Ammon's horn (tissue), 1 donor: ENCODE data around the gene EXOSC10.

Source experiments
- DNase-seq: peaks from one replicate; pipeline ENCODE4 v3.0.0-alpha.2; 2016; ENCODE audit warnings: low spot score

Gene EXOSC10

DNA sequence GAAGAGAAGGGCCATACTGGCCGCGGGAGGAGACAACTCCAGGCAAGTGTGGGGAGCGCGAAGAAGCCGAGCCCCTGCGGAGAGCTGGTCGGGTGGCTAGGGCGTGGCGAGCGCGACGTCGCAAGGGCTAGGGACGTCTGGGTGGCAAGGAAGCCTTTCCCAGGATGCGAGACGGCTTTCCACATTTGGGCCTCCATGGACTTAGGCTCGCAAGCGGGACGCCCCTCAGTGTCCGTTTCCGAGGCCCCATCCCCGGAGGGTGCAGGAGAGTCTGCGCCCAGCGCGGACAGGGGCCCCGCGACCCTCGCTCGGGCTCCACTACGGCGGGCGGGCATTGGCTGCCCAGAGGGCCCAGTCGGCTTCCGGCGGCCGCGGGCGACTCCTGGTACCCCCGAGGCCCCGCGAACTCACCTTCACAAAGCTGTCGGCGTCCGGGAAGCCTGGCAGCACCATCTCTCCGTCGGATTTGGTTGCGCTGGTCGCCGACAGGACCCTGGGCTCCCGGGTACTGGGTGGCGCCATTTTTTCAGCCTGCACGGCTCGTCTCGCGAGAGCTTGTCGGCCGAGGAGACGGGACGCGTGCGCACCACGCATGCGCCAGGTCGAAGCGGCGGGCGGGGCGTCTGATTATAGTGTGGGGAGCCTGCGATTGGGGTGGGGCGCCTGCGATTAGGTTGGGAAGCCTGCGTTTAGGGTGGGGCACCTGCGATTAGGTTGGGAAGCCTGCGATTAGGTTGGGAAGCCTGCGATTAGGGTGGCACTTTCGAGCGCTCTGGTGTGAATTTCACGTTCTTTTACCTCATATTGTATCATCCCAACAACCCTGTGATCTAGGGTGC lies at the start of gene EXOSC10:
Gene EXOSC10, minus strand, starts transcription at position 560 of the 839 bp plus-strand sequence. Its CDS starts 38 bp downstream, at position 522.
- DNase-seq: peak; percentile 94

DNA sequence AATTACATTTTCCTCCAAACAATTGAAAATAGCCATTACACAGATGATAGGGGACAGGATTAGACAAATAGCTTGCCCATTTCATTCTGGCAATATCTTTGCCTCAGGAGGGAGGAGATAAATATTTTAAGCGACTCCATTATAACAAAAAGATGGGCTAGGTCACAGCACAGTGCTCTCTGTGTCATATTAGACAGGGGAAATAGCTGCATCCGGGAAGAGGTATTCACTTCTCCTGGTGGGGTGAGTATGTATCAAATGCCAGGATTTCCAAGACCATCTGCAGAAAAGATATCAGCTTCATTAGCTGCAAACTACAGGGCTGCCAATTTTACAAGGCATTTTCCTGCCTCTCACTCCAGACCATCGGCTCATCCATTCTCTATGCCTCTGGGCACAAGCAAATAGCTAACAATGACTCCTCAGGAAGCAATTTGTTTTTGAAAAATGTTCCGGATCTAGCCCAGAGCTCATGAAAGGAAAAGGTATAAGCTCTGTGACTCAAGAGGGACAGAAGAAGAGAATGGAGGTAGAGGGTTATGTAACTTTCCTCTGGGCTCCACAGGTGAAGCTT lies 47.6 kb upstream of the EXOSC10 start:
- DNase-seq: no peak

DNA sequence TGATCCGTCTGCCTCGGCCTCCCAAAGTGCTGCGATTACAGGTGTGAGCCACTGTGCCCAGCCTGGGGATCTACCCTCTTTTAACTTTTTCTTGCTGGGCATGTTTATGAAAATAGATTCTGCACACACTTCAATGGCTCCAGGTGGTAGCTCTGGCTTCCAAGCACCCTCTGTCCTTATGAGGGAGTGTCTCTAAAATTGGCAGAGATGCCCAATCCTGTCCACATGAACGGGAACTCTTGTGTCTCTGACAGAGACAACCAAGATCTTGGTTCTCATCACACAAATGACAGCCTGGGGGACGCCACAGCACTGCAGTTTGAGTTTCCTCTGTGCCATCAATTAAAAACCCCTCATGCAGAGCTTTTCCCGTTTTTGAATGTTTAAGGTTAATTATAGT lies 46.1 kb upstream of the EXOSC10 start:
- DNase-seq: no peak

DNA sequence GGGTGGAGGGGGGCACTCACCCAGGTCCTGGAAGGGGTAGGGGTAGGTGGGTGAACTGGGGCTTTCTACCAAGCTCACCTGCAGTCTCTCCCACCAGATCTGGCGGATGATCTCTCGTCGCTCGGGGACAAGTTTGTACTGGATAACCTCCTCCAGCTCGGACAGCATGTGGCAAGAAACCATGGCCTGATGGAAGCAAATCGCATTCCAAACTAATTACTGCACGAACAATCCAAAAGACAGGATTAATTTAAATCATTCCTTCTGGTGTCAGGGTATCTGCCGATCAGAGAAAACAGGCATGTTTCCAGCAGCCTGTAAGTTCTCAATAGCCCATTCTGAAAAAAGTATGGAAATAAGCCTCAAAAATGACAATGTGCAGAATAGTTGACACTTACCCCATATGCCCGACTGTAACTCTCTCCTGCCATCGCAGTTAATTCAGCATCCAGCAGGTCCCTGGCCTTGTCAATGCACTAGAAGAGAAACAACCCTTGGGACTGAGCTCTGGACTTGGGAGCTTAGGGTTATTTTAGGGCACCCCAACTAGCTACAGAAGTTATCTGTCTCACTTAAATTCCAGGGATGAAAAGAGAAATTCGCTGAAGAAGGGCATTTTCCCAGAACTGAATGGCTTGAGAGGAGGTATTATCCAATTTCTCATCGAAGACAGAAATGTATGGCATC lies 45.0 kb upstream of the EXOSC10 start:
- DNase-seq: no peak

DNA sequence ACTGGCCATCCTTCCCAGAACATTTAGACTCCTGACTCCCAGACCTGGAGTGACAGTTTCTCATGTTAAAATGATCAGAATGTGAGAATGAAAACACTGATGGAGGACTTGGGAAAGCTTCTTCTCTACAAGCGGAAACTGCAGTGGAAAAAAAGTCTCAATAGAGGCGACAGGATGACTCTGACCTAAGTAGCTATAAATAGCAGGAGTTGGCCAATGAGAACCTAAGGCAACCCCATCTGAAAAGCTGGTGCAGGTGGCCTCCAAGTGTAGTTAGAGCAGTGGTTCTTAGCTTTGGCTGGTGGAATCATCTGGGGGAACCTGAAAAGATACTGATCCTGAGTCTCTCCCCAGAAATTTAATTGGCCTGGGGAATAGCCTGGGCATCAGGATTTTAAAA lies 44.2 kb upstream of the EXOSC10 start:
- no peak for DNase-seq

DNA sequence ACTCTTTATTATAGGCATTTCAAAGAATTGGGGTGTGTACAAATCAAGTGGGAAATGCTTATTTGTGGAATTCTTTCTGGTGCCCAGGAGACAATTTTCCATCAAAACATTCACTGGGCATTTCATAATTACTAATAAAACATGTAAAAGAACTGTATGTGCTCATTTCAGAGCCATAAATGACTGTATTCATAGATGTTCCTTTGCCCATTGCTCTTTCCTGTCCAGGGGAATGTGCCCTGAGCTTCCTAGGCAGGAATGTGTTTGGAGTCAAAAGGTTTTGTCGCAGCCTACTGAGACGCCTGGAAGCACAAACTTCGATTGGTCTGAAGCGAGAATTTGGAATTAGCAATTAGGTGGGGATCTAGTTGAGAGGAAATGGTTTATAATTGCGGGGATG lies 43.7 kb upstream of the EXOSC10 start:
- DNase-seq: no peak

DNA sequence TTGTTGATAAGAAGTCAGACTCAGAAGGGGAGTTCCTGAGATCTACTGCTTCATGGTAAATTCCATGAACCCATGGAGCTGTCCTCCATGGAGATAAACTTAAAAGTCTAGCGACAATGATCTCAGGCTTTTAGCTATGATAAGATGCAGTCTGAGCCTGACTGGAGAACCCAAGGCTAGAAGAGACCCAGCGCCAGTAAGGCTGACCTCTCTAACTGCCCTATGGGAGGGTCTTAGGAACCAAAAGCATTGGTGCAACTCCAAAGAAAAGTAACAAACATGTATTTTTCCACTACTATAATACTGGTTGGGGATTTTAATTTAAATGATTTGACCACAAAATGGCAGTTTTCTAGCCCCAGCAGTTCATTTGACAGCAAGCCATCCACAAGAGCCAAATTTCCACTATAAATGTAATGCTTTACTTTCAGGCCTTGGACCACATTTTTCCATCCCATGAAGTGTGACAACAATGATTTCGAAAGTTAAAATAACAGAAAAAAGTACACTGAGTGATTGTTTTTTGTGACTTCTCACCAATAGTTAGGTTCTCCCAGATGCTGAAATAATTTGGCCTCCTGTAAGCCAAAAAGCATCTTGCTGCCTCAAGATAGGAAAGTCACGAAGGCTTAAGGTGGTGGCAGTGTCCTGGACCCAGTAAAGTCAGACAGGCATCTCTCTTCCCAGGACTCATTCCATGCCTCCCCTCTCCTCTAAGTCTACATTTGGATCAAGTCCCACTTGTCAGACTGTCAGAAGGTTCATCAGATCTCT lies 43.1 kb upstream of the EXOSC10 start:
- DNase-seq: no peak

DNA sequence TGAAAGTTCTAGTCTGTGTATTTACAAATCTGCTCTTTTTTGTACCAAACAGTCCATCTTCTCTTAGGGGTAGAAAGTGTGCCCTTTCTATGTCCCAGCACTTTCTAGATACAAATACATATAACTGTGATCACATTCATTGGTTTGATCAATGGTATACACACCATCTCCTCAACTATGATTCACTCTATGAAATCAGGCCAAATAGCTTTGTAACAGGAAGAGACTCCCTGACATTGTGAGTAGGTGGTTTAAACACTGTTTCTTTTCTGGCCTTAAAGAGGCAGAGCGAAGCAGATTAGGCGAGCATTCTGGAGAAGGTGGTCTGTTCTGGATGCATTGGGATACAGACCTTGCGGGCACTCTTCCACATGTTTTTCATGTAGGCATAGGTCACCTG lies 39.3 kb upstream of the EXOSC10 start:
- peak; percentile 30 for DNase-seq

DNA sequence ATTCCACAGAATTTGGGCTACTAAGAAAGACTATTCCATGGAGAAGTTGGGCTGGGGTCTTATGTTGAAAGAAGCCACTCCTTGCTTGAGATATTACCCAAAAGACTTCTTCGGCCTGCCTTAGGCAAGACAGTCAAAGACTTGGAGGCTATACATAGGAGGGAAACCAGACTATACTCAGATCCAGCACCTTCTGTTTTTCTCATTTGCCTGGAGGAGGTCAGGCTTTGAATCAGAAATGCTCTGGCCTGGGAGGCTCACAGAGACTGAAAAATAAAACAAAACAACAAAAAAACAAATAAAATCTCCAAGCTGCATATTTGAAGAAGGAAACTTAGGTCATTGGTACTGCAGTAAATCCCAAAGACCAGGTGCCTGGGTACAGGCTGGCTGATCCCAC lies 38.4 kb upstream of the EXOSC10 start:
- DNase-seq: no peak

DNA sequence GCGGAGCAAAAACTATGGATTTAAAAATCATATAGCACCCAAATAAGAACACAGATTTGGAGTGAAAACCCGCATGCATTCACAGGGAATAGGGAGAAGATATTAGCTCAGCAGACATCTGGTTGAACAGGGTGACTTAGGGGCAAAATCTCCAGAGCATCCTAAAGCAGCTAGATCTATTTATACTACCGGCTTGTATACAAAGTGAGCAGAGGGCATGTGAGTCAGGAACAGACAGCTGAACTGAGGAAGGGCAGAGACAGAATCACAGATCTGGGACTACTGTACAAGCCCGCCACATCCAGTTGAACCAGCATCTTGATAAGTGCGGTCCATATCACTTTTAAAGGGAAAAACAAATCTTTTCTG lies 35.2 kb upstream of the EXOSC10 start:
- no peak for DNase-seq

DNA sequence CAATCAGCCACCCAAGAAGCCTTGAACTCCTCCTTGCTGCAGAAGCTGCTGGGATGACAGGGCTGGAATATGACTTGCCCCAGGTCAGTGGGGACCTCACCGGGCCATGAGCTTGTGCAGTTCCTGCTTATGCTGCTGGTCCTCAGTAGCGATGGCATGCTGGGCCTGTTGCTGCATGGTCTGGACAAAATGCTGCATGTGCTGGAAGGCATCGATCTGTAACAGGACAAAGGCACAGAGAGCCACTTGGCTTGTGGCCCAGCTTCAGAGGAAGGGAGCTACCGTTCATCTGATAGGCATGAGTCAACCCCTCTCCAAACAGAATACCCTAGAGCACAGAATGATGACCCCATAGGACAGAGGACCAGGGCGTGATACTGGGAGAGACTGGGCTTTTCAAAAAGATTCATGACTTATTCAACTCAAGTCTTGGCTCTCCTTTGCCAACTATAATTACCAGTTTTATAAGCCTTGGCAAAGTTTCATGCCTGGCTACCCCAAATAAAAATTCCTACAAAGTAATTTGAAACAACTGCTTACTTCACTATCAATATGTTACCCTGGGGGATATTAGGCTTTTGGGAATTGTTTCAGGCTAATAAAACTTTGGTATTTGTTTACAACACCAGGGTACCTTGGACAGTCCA lies 34.7 kb upstream of the EXOSC10 start:
- DNase-seq: no peak

DNA sequence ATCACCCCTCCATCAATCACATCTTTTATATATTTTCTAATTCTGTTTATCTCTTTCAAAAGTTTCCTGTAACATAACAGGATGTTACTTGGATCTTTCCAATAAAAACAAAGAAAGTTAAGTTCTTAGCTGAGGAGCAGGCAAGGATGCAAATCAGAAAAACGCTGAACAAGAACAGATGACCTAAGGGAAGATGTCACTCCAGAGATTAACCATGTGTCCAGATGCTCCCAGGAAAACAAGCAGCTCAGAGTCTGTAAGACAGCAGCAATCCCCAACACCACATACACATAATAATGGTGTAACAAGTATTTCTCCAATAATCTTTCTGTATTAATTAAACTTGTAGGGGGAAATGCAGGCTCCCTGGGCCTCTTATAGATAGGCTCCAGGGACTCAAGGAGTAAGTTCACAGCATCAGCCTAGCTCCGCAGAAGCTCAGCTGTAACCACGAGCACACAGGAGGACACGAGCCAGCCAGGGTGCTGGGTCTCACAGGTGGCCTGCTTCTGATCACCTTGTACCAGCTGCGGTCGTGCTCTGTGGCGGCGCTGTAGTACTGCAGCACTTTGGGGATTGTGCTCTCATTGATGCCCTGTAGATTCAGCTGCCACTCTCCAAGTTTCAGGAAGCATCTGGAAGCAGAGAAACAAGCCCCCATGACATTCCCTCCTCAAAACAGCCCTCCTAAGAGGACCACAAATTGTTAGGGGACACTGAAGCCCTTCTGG lies 33.1 kb upstream of the EXOSC10 start:
- no peak for DNase-seq

DNA sequence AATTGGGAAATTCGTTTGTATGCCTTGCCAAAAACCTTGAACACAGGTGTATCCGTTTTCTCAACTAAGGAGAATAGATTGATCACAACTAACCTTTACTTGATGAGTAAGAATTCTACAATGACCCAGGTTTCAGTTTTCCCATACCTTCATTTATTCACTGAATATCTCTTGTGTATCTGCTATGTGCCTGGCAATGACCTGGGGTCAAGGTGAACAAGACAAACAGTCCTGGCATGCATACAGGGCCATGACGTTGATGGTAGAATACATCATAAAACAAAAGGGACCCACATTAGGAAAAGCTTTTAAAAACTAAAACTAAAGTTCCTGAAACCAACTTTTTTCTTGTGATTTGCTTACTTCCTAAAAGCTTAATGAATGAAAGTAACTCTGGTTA lies 32.1 kb upstream of the EXOSC10 start:
- DNase-seq: no peak

DNA sequence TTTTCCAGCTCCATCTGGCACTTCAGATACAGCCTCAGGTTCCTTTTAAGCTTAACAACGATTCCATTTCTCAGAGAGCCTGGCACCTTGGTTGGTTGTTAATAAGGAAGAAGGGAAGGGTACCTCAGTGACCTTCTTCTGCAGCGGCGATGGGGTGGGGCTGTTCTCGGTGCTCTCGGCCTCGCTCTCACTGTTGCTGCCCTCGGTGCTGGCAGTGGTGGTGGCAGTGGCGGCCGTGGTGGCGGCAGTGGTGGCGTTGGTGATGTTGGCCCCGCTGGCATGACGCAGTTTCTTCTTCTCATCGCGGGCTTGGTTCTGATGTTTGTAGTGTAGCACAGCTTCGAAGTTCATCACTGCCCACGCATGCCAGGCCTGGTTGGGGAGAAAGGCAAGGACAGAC lies 30.7 kb upstream of the EXOSC10 start:
- DNase-seq: no peak

DNA sequence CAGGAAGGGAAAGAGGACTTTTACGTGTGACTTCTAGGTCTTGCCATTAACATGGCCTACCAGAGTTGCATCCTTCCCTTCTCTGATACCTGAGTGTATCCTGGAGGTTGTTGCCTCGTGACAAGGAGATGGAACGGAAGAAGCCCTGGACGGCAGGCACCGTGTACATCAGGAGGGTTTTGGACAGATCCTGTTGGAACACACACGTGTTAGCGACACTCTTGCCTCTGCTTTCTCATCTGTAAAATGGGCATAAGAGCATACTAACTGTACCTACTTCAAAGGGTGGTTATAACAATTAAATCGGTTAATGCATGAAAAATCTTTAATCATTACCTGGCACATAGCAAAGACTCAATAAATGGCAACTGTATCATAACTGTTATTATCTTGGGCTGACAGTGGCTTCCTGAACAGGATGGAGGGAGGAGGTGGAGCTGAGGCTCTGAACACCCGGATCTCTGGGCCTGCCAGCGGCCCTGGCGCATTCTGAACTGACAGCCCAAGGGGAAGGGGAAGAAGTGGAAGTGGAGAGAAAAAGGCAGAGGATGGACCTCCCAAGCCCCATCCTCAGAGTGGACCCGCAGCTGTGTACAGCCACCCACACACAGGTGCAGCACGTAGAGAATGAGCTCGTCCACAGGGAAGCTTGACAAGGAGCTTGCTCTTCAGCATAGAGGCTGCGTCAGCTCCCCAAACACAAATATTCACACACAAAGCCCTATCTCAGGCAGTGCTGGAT lies 30.2 kb upstream of the EXOSC10 start:
- DNase-seq: no peak

DNA sequence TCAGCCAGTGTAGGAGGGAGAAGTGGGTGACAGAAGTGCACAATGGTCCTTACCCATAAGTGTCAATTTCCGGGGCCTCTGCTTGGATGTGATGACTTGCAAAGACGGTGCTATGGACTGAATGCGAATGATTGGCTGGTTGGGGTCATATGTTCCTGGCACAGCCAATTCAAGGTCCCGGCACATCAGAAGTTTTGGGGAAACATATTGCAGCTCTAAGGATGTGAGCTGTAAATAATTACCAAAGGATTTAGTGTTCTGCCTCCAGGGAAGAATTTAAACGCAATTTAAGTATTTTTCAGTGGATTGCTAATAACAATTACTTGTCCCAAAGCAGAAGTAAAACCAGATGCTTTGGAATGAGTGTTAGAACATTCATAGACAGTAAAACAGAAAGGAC lies 26.9 kb upstream of the EXOSC10 start:
- no peak for DNase-seq

DNA sequence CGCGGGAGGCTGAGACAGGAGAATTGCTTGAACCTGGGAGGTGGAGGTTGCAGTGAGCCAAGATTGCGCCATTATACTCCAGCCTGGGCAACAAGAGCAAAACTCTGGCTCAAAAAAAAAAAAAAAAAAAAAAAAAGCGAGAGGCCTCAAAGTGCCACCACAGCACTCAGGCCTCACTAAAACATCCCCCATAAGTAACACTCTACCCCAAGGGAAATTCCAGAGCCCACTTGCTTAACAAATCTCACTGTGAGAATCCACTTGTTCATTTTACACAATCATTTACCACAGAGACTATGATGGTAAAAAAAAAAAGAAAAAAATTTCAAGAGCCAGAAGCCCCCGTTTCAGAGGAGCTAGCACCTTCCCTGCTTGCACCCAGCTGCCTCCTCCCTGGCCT lies 26.3 kb upstream of the EXOSC10 start:
- DNase-seq: no peak

DNA sequence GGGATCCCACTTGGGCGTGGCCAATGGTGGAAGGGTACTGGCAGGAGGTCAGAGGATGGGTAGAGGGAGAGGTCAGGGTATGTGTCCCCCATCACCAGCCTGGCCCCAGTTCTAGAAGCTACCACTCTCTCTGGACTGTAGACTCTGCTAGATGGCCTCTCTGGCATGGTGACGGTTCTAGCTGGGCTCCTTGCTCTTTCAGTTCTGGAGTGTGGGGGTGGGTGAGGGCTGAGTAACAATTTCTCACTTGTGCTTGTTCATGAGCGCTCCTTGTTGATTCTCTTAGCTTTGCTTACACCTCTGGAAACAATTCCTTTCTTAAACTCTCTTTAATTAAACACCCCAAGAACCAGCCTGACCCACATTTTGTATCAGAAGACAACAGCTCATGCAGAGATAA lies 25.3 kb upstream of the EXOSC10 start:
- DNase-seq: no peak

DNA sequence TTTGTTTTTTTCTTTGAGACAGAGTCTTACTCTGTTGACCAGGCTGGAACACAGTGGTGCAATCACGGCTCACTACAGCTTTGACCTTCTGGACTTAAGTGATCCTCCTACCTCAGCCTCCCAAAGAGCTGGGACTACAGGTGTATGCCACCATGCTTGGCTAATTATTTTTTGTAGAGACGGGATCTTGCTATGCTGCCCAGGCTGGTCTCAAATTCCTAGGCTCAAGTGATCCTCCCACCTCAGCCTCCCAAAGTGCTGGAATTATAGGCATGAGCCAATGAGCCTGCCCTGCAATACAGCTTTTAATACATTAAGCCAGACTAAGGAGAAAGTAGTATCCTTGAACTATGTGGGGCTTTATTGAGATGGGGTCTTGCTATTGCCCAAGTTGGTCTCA lies 16.6 kb upstream of the EXOSC10 start:
- no peak for DNase-seq

DNA sequence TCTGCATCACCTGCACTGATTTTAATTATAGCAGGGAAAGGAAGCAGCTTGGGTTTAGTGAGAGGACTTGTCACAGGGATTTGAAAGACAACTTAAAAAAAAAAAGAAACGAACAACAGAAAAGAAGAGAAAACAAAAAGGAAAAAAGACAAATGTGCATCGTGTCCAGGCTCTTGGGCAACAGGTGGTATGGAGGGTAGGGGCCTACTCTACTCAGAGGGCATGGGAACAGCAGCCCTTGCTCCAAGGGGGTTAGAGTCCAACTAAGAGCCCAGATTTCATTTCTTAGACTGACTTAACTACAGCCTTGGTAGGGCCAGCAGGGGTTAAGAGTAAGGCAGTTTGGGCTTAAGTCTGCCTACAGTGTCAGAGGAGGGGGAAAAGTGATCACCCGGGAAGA lies 15.3 kb upstream of the EXOSC10 start:
- DNase-seq: no peak
